RWPE1 (cell line): ENCODE results near the gene FPR1.

Experiments used
- CTCF ChIA-PET: fragments of 350-600 bp; sonication (Branson Sonifier 250); formaldehyde crosslinking; extraction: SDS; loops from one replicate; lab custom pipeline; 2021; lab: Yijun Ruan, JAX
- POLR2A ChIA-PET: fragments of 400-600 bp; formaldehyde crosslinking; extraction: SDS; loops from one replicate; lab custom pipeline; 2020; ENCODE audit warnings: antibody characterized with exemption; ENCODE audit not compliant: low non-redundant PET; lab: Yijun Ruan, JAX
- DNase-seq: peaks from one replicate; pipeline ENCODE4 v3.0.0; 2012; ENCODE audit warnings: low spot score
- H3K27ac ChIP-seq: fragments of 450-650 bp; 2 replicates; pipeline ENCODE4 v1.5.1; 2017
- CTCF ChIP-seq: fragments of 450-650 bp; conservative IDR thresholded peaks from 2 replicates; pipeline ENCODE4 v1.5.1; 2017; ENCODE audit warnings: low read depth, mild to moderate bottlenecking

FPR1 gene

GRCh38 chr19:51797480-51797879 is 45.8 kb upstream of the FPR1 start:
- CTCF ChIA-PET, result interaction anchor here (0.7 kb wide), 2 partner anchors 21 to 59 kb away, joined by 3 to 4 read pairs; no protein-coding TSS in a partner anchor
- no peak for DNase-seq
- H3K27ac ChIP-seq, result no peak overlapping the region
- no peak for TF ChIP-seq CTCF
- POLR2A ChIA-PET, result no interaction called here

GRCh38 chr19:51796195-51796679 is 44.6 kb upstream of the FPR1 start:
- no peak for DNase-seq
- no peak for TF ChIP-seq CTCF
- H3K27ac ChIP-seq, result no peak overlapping the region
- CTCF ChIA-PET, result interaction anchor here (0.5 kb wide), 1 partner anchor 53 kb away, joined by 4 read pairs; no protein-coding TSS in a partner anchor
- POLR2A ChIA-PET, result no interaction called here

- no peak for DNase-seq
- H3K27ac ChIP-seq, result no peak within 1 kb of the TSS
- TF ChIP-seq CTCF, result no peak
- ChIA-PET POLR2A (no interaction called here), CTCF (interaction anchor here (0.6 kb wide), 1 partner anchor 1321 kb away, joined by 9 read pairs; no protein-coding TSS in a partner anchor)
Observed at GRCh38 chr19:51794885-51795490, 43.3 kb upstream of the FPR1 start, which contains the start of gene FPR3. Gene FPR3, plus strand, starts transcription at chr19:51795157. Its CDS starts 28,592 bp downstream, at chr19:51823749.

GRCh38 chr19:51793994-51794393 is 42.3 kb upstream of the FPR1 start:
- CTCF ChIA-PET, result interaction anchor here (1.1 kb wide), 1 partner anchor 455 kb away, joined by 3 read pairs; no protein-coding TSS in a partner anchor
- no peak overlapping the region for H3K27ac ChIP-seq
- TF ChIP-seq CTCF, result no peak
- no peak for DNase-seq
- POLR2A ChIA-PET, result no interaction called here

- ChIA-PET POLR2A (interaction anchor here (0.9 kb wide), 1 partner anchor 104 kb away, joined by 3 read pairs; no protein-coding TSS in a partner anchor), CTCF (no interaction called here)
- TF ChIP-seq CTCF, result no peak
- H3K27ac ChIP-seq, result no peak overlapping the region
- DNase-seq, result no peak
Observed at GRCh38 chr19:51792932-51793331, 41.3 kb upstream of the FPR1 start.

GRCh38 chr19:51789061-51789795 is 37.5 kb upstream of the FPR1 start:
- CTCF ChIA-PET, result interaction anchor here (0.5 kb wide), 1 partner anchor 1105 kb away, joined by 5 read pairs; no protein-coding TSS in a partner anchor
- no peak for TF ChIP-seq CTCF
- POLR2A ChIA-PET, result no interaction called here
- no peak overlapping the region for H3K27ac ChIP-seq
- DNase-seq, result no peak
